HepG2 (cell line): ENCODE measurements around the gene NSD2. TPM values are rescaled to one million over a fixed set of nuclear protein-coding genes. Genes with fewer than 3 reads are reported as not detected.

Experiments used
- ATAC-seq: fragments of 200-7000 bp; cut with Tn5 transposase; 3 replicates; pipeline ENCODE4 v1.9.1; 2020; ENCODE audit warnings: mild to moderate bottlenecking, moderate library complexity
- BruUV-seq: library from RNA; stranded (reverse); fragments of 400-500 nt; replicated peaks from 2 replicates; lab custom pipeline; 2021; lab: Mats Ljungman, UMichigan
- CTCF ChIA-PET: fragments of 300-600 bp; formaldehyde crosslinking; extraction: SDS; loops from one replicate; lab custom pipeline; 2021; ENCODE audit warnings: low total read pairs, inconsistent platforms, low intra/inter-chr PET ratio; lab: Yijun Ruan, JAX
- POLR2A ChIA-PET: fragments of 350-600 bp; sonication (Branson Sonifier 250); formaldehyde crosslinking; loops from one replicate; lab custom pipeline; 2020; ENCODE audit warnings: antibody characterized with exemption, inconsistent platforms; lab: Yijun Ruan, JAX
- DNase-seq: peaks from one replicate; pipeline ENCODE4 v3.0.0-alpha.2; 2015; ENCODE audit warnings: low spot score
- FAIRE-seq: peaks from 3 replicates; lab custom pipeline; 2011; peaks lifted over from hg19 to GRCh38; lab: Jason Lieb, UNC
- H2AFZ ChIP-seq: one replicate; pipeline ENCODE4 v1.6.1; 2011; ENCODE audit warnings: low read length, inconsistent platforms
- H3K27ac ChIP-seq: fragments of 300-600 bp; 3 replicates; pipeline ENCODE4 v1.8.0; 2011; ENCODE audit warnings: mixed run types, mild to moderate bottlenecking, mixed read lengths, low read length, inconsistent platforms; ENCODE audit not compliant: insufficient read depth; ENCODE audit errors: extremely low read length
- H3K27me3 ChIP-seq, 2 experiments: fragments of 200-600 bp in 1 of 2; 2 replicates in 1 of 2; 3 replicates in 1 of 2; pipeline versions ENCODE4 v1.6.0 to v1.8.0; 2011; ENCODE audit warnings: low read length in 2 of 2, mild to moderate bottlenecking in 2 of 2, moderate library complexity in 2 of 2, inconsistent platforms in 1 of 2; ENCODE audit not compliant: insufficient read depth in 2 of 2, control insufficient read depth in 1 of 2
- H3K36me3 ChIP-seq, 2 experiments: fragments of 200-600 bp in 1 of 2; replicated peaks in 1 of 2; 2 replicates in 1 of 2; 3 replicates in 1 of 2; pipeline versions ENCODE4 v1.5.1 to v1.8.0; 2011; ENCODE audit warnings: low read length in 2 of 2, inconsistent platforms in 1 of 2; ENCODE audit not compliant: insufficient read depth in 2 of 2, control insufficient read depth in 1 of 2
- H3K4me1 ChIP-seq: 2 replicates; pipeline ENCODE4 v1.5.1; 2012; ENCODE audit warnings: low read length, inconsistent platforms; ENCODE audit not compliant: insufficient read depth
- H3K4me2 ChIP-seq: 2 replicates; pipeline ENCODE4 v1.6.0; 2011; ENCODE audit warnings: low read depth, low read length, inconsistent platforms
- H3K4me3 ChIP-seq, 3 experiments: fragments of 200-600 bp in 1 of 3; sonication (generic), shearing (Covaris generic) in 1 of 3; replicated peaks in 1 of 3; 2 replicates each; pipeline ENCODE4 v1.5.1; 2011 to 2016; ENCODE audit warnings: low read length in 3 of 3, inconsistent platforms in 2 of 3, low read depth in 2 of 3, mild to moderate bottlenecking in 2 of 3, control low read depth in 1 of 3, mixed read lengths in 1 of 3; ENCODE audit not compliant: insufficient read depth in 1 of 3
- H3K79me2 ChIP-seq: one replicate; pipeline ENCODE4 v1.6.1; 2011; ENCODE audit warnings: low read length, inconsistent platforms; ENCODE audit not compliant: insufficient read depth
- H3K9ac ChIP-seq: 2 replicates; pipeline ENCODE4 v1.6.0; 2011; ENCODE audit warnings: mild to moderate bottlenecking, low read depth, low read length, inconsistent platforms; ENCODE audit not compliant: insufficient read depth
- H3K9me3 ChIP-seq: 2 replicates; pipeline ENCODE4 v1.5.1; 2012; ENCODE audit warnings: mild to moderate bottlenecking, low read length
- H4K20me1 ChIP-seq: 2 replicates; pipeline ENCODE4 v1.6.0; 2011; ENCODE audit warnings: inconsistent platforms, mild to moderate bottlenecking, low read length, moderate library complexity; ENCODE audit not compliant: insufficient read depth
- AGO2 ChIP-seq: fragments of 200-400 bp; formaldehyde crosslinking; optimal IDR thresholded peaks from 2 replicates; pipeline ENCODE3; 2017; ENCODE audit warnings: mild to moderate bottlenecking, low read depth, low read length, moderate library complexity
- CERS6 ChIP-seq: sonication (generic); formaldehyde crosslinking; IDR thresholded peaks from 2 replicates; pipeline ENCODE4 v1.5.0; 2020; ENCODE audit warnings: missing genetic modification reagents
- DDIT3 ChIP-seq: sonication (generic); formaldehyde crosslinking; IDR thresholded peaks from 2 replicates; pipeline ENCODE4 v1.4.0; 2020; ENCODE audit warnings: mild to moderate bottlenecking, missing genetic modification reagents
- FOXM1 ChIP-seq: sonication (generic); formaldehyde crosslinking; IDR thresholded peaks from 2 replicates; pipeline ENCODE4 v1.5.0; 2020; ENCODE audit warnings: missing genetic modification reagents
- HNF4G ChIP-seq, 2 experiments: sonication (generic) in 1 of 2; formaldehyde crosslinking in 1 of 2; IDR thresholded peaks; 2 replicates each; pipeline versions ENCODE4 v1.4.0 to v1.6.1; 2011 to 2020; ENCODE audit warnings: borderline replicate concordance in 2 of 2, low read depth in 2 of 2, mild to moderate bottlenecking in 2 of 2, low read length in 1 of 2, missing genetic modification reagents in 1 of 2, moderate library complexity in 1 of 2
- KDM1A ChIP-seq: IDR thresholded peaks from 2 replicates; pipeline ENCODE4 v1.6.1; 2016; ENCODE audit warnings: missing compliant biosample characterization
- MAFF ChIP-seq: IDR thresholded peaks from 2 replicates; pipeline ENCODE4 v1.6.1; 2011; ENCODE audit warnings: low read depth, low read length, improper control_type of control experiment
- PCBP2 ChIP-seq: fragments of 200-400 bp; formaldehyde crosslinking; optimal IDR thresholded peaks from 2 replicates; pipeline ENCODE3; 2018; ENCODE audit warnings: low read length, low read depth; ENCODE audit not compliant: poor library complexity, severe bottlenecking
- POGZ ChIP-seq: sonication (generic); formaldehyde crosslinking; IDR thresholded peaks from 2 replicates; pipeline ENCODE4 v1.4.0; 2020; ENCODE audit warnings: mild to moderate bottlenecking, missing genetic modification reagents
- POLR2AphosphoS5 ChIP-seq: IDR thresholded peaks from 2 replicates; pipeline ENCODE4 v1.6.1; 2012; ENCODE audit warnings: low read depth, low read length
- SRF ChIP-seq: IDR thresholded peaks from 2 replicates; pipeline ENCODE4 v1.6.1; 2011; ENCODE audit warnings: mild to moderate bottlenecking, low read depth, low read length, moderate library complexity
- STAT5B ChIP-seq: sonication (generic); formaldehyde crosslinking; IDR thresholded peaks from 2 replicates; pipeline ENCODE4 v1.4.0; 2020; ENCODE audit warnings: missing genetic modification reagents
- XRCC5 ChIP-seq: fragments of 200-400 bp; formaldehyde crosslinking; optimal IDR thresholded peaks from 2 replicates; pipeline ENCODE3; 2017; ENCODE audit warnings: mild to moderate bottlenecking, low read length
- ZFP36 ChIP-seq: fragments of 150-350 bp; IDR thresholded peaks from 2 replicates; pipeline ENCODE4 v1.6.1; 2018; ENCODE audit warnings: borderline replicate concordance, low read length, low read depth; ENCODE audit not compliant: partially characterized antibody
- ZNF430 ChIP-seq: sonication (generic); formaldehyde crosslinking; IDR thresholded peaks from 2 replicates; pipeline ENCODE4 v1.9.0; 2021; ENCODE audit warnings: mild to moderate bottlenecking, missing genetic modification reagents
- ZSCAN12 ChIP-seq: sonication (generic); formaldehyde crosslinking; IDR thresholded peaks from 2 replicates; pipeline ENCODE4 v1.9.0; 2021; ENCODE audit warnings: mild to moderate bottlenecking, missing genetic modification reagents
- WGBS: methylation state at CpG from one replicate; pipeline ENCODE4 v1.1.6; 2017; ENCODE audit warnings: low lambda C conversion rate; 5-methylcytosine and 5-hydroxymethylcytosine counted together
- in situ Hi-C: cut with HindIII; loops from 2 replicates; pipeline ENCODE4 v1.10.0; 2017; ENCODE audit warnings: low pct_unique_long_range_greater_than_20kb; ENCODE audit not compliant: extremely low pct_ligation_motif_present
- intact Hi-C: fragments of 100-400 bp; cut with micrococcal nuclease; formaldehyde crosslinking; loops from one replicate; pipeline ENCODE4 v1.10.0; 2022; ENCODE audit not compliant: unreplicated experiment
- polyA plus RNA-seq, 8 experiments: library from polyadenylated mRNA; depleted of rRNA in 3 of 8; stranded (reverse) in 7 of 8; unstranded in 1 of 8; fragments of >200 nt; fragmentation: Illumina TruSeq in 4 of 8; extraction: Trizol in 4 of 8; gene quantifications; 2 replicates each; pipeline versions ENCODE4 v1.2.1 to v1.2.3, GENCODE V29; 2011 to 2016; ENCODE audit warnings: low read depth in 4 of 8, missing spikeins in 1 of 8, mixed read lengths in 1 of 8; ENCODE audit not compliant: insufficient read depth in 1 of 8
- total RNA-seq, 5 experiments: library from RNA; depleted of rRNA; stranded (reverse); fragments of >200 nt; fragmentation: Illumina TruSeq; extraction: Trizol; gene quantifications; 2 replicates each; pipeline ENCODE4 v1.2.3, GENCODE V29; 2016; ENCODE audit warnings: low read depth in 1 of 5

The NSD2 gene
- total and polyA plus RNA-seq, 2 of the 13 experiments (the other 11 are each of a cell fraction or from before 2014, with no cell fraction given), result 22.0 to 65.9 TPM

GRCh38 chr4:1822568-1823544 is 48.3 kb upstream of the NSD2 start:
- peaks cover 16% of the 10 kb centered on the region for H3K4me1 ChIP-seq
- no peaks in the 10 kb centered on the region for H3K79me2 ChIP-seq
- no peak overlapping the region for H3K9ac ChIP-seq
- peaks cover 27 to 51% of the 10 kb centered on the region in 2 experiments for H3K36me3 ChIP-seq
- H3K4me3 ChIP-seq, result no peak overlapping the region
- intact Hi-C loops, result no loop called here
- DNase-seq, result no peak
- H3K9me3 ChIP-seq, result no peaks in the 10 kb centered on the region
- POLR2A ChIA-PET, result no interaction called here
- H3K4me2 ChIP-seq, result no peak overlapping the region
- in situ Hi-C loops, result no loop called here
- BruUV-seq, result no TSS peak
- TF ChIP-seq FOXM1 (CRISPR knock-in tag) (no peak), AGO2 (peak; percentile 45)
- no peaks in the 10 kb centered on the region for H3K27me3 ChIP-seq
- no peaks in the 10 kb centered on the region for H4K20me1 ChIP-seq
- no peak overlapping the region for H2AFZ ChIP-seq
- 97% methylated on average over 29 of the region's 37 CpGs for WGBS
- ATAC-seq, result no peak
- CTCF ChIA-PET, result interaction anchor here (0.8 kb wide), 1 partner anchor 8 kb away, joined by 3 read pairs; no protein-coding TSS in a partner anchor
- no peak overlapping the region for H3K27ac ChIP-seq
- no peak for FAIRE-seq

GRCh38 chr4:1823545-1823932 is 47.7 kb upstream of the NSD2 start:
- Histone ChIP-seq H4K20me1 (no peaks in the 10 kb centered on the region), H3K4me1 (peaks cover 16% of the 10 kb centered on the region), H3K27me3 (no peaks in the 10 kb centered on the region), H3K4me2 (no peak overlapping the region), H3K36me3 (peaks cover 25 to 49% of the 10 kb centered on the region in 2 experiments), H3K9me3 (no peaks in the 10 kb centered on the region), H3K4me3 (no peak overlapping the region), H3K9ac (no peak overlapping the region), H3K27ac (no peak overlapping the region), H2AFZ (no peak overlapping the region), H3K79me2 (no peaks in the 10 kb centered on the region)
- BruUV-seq, result no TSS peak
- FAIRE-seq (no peak), DNase-seq (no peak), ATAC-seq (no peak)
- POLR2A ChIA-PET, result no interaction called here
- CTCF ChIA-PET, result interaction anchor here (0.8 kb wide), 1 partner anchor 9 kb away, joined by 3 read pairs; no protein-coding TSS in a partner anchor
- 97% methylated on average over 9 of the region's 12 CpGs for WGBS
- in situ Hi-C loops (no loop called here), intact Hi-C loops (no loop called here)
- TF ChIP-seq STAT5B (no peak), ZSCAN12 (CRISPR knock-in tag) (no peak), HNF4G (IDR thresholded peaks at IDR 0.05; ENCODE audit: borderline replicate concordance, low read depth, low read length) (no peak), HNF4G (CRISPR knock-in tag; IDR thresholded peaks at IDR 0.05; ENCODE audit: borderline replicate concordance, low read depth) (no peak), ZFP36 (no peak), KDM1A (CRISPR knock-in tag) (no peak), POLR2AphosphoS5 (no peak), MAFF (no peak), ZNF430 (no peak), CERS6 (CRISPR knock-in tag) (no peak), XRCC5 (no peak), PCBP2 (no peak), POGZ (no peak), DDIT3 (CRISPR knock-in tag) (no peak), SRF (no peak)
